Kidney epithelial cell (primary cell): ENCODE results near the gene CRABP1. TPM values are rescaled to one million over a fixed set of nuclear protein-coding genes. Genes with fewer than 3 reads are reported as not detected.

Experiments
- DNase-seq: peaks from one replicate; pipeline ENCODE4 v3.0.0-alpha.2; 2010; ENCODE audit warnings: low read depth
- H3K27me3 ChIP-seq: 2 replicates; pipeline ENCODE4 v1.6.0; 2011; ENCODE audit warnings: low read length; ENCODE audit not compliant: control insufficient read depth, insufficient read depth
- H3K36me3 ChIP-seq: 2 replicates; pipeline ENCODE4 v1.5.1; 2011; ENCODE audit warnings: low read length; ENCODE audit not compliant: control insufficient read depth, insufficient read depth
- H3K4me3 ChIP-seq: 2 replicates; pipeline ENCODE4 v1.5.1; 2011; ENCODE audit warnings: low read depth, mild to moderate bottlenecking, control low read depth, low read length
- total RNA-seq: library from RNA; depleted of rRNA; stranded (reverse); fragments of >200 nt; gene quantifications from 2 replicates; pipeline ENCODE4 v1.2.3, GENCODE V29; 2015
- TF ChIP-seq, protein P1 (sequence below): IDR thresholded peaks from 2 replicates; pipeline ENCODE4 v1.5.1; 2011; ENCODE audit warnings: mild to moderate bottlenecking, moderate library complexity, low read length, control low read depth, inconsistent platforms; ENCODE audit not compliant: insufficient read depth, poor library complexity, severe bottlenecking

Gene CRABP1
- total RNA-seq, 1 donor from 2014 or later = not detected

DNA sequence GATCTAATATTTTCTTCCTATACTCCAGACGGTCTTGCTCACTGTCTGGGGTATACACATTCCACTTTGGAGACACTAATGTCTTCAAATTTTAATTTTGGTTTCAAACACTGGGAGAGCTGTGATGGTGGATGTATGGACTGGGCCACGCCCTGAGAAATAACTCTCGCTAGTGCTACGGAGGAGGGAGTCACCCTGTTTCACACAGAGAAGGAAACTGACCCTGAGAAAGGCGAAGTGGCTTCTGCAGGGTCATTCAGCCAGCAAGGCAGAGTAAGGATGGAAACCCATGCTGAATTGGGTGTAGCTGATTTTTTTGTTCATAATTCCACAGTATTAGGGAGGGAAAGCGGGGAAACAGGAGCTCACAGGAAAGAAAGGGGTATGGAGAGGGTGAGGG, 32.2 kb upstream of the CRABP1 start:
- H3K36me3 ChIP-seq = no peaks in the 10 kb centered on the region
- TF ChIP-seq, protein P1, sequence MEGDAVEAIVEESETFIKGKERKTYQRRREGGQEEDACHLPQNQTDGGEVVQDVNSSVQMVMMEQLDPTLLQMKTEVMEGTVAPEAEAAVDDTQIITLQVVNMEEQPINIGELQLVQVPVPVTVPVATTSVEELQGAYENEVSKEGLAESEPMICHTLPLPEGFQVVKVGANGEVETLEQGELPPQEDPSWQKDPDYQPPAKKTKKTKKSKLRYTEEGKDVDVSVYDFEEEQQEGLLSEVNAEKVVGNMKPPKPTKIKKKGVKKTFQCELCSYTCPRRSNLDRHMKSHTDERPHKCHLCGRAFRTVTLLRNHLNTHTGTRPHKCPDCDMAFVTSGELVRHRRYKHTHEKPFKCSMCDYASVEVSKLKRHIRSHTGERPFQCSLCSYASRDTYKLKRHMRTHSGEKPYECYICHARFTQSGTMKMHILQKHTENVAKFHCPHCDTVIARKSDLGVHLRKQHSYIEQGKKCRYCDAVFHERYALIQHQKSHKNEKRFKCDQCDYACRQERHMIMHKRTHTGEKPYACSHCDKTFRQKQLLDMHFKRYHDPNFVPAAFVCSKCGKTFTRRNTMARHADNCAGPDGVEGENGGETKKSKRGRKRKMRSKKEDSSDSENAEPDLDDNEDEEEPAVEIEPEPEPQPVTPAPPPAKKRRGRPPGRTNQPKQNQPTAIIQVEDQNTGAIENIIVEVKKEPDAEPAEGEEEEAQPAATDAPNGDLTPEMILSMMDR = no peak

DNA sequence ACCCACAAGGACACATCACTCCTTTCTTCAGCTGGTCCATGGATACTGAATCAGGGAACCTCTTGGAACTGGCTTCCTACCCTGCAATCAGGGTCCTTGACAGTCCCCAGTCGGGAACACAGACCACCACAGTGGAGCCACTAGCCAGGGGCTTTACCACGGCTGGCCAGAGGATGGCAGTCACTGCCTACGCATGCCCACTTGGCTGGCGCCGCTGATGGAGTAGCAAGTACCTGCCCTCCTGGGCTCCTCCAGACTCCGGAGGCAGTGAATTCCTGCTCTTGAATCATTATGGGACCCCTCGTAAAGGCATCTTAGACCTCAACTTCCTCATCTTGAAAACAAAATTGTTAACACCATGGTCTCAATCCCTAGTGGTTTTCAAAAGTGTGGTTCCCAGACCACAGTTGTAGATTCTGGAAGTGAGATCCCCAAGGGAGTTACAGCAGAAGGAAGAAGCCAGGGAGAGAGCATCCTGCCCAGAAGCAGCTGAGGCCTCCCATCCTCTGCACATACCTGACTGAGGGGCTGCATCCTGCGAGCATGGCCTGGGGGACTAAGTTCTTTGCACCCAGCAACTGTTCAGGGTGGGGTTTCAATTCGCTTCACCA, 31.6 kb upstream of the CRABP1 start:
- Histone ChIP-seq H3K36me3 (no peaks in the 10 kb centered on the region), H3K4me3 (no peak overlapping the region), H3K27me3 (peaks cover 3% of the 10 kb centered on the region)
- no peak for DNase-seq
- TF ChIP-seq, protein P1 = peak; percentile 96

More for the DNA sequence above, 32.2 kb upstream of the CRABP1 start:
- no peak overlapping the region for H3K4me3 ChIP-seq
- no peak for DNase-seq
- peaks cover 3% of the 10 kb centered on the region for H3K27me3 ChIP-seq

DNA sequence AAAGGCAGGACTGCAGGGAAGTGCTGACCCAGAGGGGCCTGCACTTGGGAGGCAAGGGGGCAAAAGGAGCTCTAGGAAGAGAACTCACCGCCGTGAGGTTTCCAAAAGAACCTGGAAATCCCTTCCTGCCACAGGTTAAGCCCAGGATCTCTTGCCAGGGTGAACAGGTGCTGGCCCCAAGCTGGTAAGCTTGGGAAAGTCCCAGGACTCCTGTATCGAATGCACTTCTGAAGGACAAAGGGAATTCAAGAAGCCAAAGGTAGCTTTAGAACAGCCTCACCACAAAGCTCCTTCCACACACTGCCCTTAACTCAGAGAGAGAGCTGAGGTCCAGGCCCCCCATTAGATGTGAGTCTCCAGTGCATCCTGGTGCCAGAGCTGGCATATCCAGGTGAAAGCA, 28.9 kb upstream of the CRABP1 start:
- H3K27me3 ChIP-seq = peaks cover 3% of the 10 kb centered on the region

DNA sequence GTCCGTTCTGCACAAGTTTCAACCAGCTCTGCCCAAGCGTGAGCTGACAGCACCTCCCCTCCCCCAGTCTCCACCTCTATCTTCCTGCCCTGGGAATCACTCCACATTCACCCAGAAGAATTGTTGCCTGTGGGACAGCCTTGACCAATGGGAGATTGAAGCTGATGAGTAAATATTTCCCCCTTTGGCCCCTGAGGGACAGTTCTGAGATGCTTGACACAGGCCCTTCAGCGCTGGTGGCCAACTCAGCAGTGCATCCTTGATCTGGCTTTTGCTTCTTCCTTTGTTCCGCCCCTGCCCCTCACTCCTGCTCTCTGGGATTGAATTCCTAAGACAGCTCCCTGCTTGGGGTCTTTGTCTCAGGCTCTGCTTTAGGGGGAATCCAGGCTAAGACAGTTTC, 27.6 kb upstream of the CRABP1 start:
- Histone ChIP-seq H3K4me3 (no peak overlapping the region), H3K27me3 (peaks cover 3% of the 10 kb centered on the region), H3K36me3 (no peaks in the 10 kb centered on the region)
- no peak for DNase-seq
- TF ChIP-seq, protein P1 = no peak

More for the DNA sequence above, 28.9 kb upstream of the CRABP1 start:
- no peak for DNase-seq
- TF ChIP-seq, protein P1 = no peak
- Histone ChIP-seq H3K36me3 (no peaks in the 10 kb centered on the region), H3K4me3 (no peak overlapping the region)

DNA sequence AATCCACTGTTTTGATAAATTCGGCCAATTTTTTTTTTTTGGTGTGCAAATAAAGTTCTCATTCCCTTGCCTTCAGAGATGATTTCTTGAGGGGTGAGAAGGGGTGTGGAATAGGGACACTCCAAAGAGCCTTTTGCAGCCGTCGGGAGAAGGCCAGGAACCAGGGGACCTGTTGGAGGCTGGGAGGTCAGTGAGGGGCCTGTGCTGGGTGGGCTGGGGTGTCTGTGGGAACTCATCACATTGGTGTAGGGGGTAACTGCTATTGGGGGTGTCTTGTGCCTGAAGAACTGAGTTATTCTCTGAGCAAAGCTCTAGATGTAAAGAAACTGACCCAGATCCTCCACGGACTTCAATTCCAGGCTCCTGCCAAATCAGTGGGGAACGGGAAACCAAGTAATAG, 27.2 kb upstream of the CRABP1 start:
- no peak overlapping the region for H3K4me3 ChIP-seq

More for the DNA sequence above, 27.2 kb upstream of the CRABP1 start:
- DNase-seq = no peak
- Histone ChIP-seq H3K27me3 (peaks cover 3% of the 10 kb centered on the region), H3K36me3 (no peaks in the 10 kb centered on the region)
- TF ChIP-seq, protein P1 = no peak
